PC-9 (cell line): ENCODE measurements around the gene AFG1L.

Experiments used
- CTCF ChIP-seq: fragments of 200-600 bp; sonication (generic); conservative IDR thresholded peaks from 2 replicates; pipeline ENCODE4 v1.6.1; 2017; ENCODE audit warnings: mixed run types, antibody characterized with exemption, mild to moderate bottlenecking, moderate library complexity
- EZH2 ChIP-seq: fragments of 200-600 bp; sonication (generic); IDR thresholded peaks from 2 replicates; pipeline ENCODE4 v1.8.0; 2017; ENCODE audit warnings: antibody characterized with exemption, low read depth

DNA sequence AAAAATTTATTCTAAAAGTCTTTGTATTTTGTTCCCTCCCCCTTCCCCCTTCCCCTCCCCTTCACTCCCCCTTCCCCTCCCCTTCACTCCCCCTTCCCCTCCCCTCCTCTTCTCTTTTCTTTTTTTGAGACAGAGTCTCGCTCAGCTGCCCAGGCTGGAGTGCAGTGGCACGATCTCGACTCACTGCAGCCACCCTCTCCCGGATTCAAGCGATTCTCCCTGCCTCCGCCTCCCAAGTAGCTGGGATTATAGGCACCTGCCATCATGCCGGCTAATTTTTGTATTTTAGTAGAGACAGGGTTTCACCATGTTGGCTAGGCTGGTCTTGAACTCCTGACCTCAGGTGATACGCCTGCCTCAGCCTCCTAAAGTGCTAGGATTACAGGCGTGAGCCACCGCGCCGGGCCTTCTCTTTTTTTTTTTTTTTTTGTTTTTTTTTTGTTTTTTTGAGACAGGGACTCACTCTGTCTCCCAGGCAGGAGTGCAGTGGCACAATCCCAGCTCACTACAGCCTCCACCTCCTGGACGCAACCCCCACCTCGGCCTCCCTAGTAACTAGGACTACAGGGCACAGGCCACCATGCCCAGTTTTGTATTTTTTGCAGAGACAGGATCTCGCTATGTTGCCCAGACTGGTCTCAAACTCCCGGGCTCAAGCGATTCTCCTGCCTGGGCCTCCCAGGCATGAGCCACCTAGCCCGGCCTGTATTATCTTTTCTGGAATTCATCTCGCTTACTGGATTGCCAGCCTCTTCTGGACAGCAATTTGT is 1.1 kb upstream of the AFG1L start:
- TF ChIP-seq EZH2 (no peak), CTCF (no peak)
